ENCODE data around the gene MFNG. TPM values are rescaled to one million over a fixed set of nuclear protein-coding genes. Genes with fewer than 3 reads are reported as not detected.

Gene MFNG
- total and polyA plus RNA-seq, 2 donors (not counting 1 experiment from before 2014, with no cell fraction given) = 95.9 to 125 TPM

GRCh38 chr22:37442135-37442534, 44.0 kb downstream of the MFNG start:
- Histone ChIP-seq H3K9ac (ENCODE audit: low read length) (no peak overlapping the region), H3K27ac (ENCODE audit: low read length in 2 of 2) (no peak overlapping the region), H4K20me1 (ENCODE audit: control insufficient read depth, insufficient read depth, low read length, poor library complexity, severe bottlenecking) (no peaks in the 10 kb centered on the region), H3K27me3 (replicated peaks in 1 of 4; ENCODE audit: control extremely low read depth in 1 of 4, control insufficient read depth in 3 of 4, insufficient read depth in 4 of 4, low read length in 3 of 4) (peaks cover 0 to 5% (median 0%) of the 10 kb centered on the region in 4 experiments), H3K36me3 (replicated peaks in 1 of 2; ENCODE audit: control extremely low read depth in 1 of 2, control insufficient read depth in 1 of 2, extremely low read depth in 1 of 2, insufficient read depth in 2 of 2, low read length in 1 of 2) (no peaks in the 10 kb centered on the region), H3K4me2 (replicated peaks; ENCODE audit: low read depth, low read length, poor library complexity, severe bottlenecking) (no peak overlapping the region), H2AFZ (ENCODE audit: insufficient read depth, low read depth, low read length, poor library complexity, severe bottlenecking) (no peak overlapping the region), H3K4me3 (ENCODE audit: control extremely low read depth in 1 of 5, extremely low read depth in 1 of 5, insufficient read depth in 1 of 5, low read depth in 2 of 5, low read length in 4 of 5) (no peak overlapping the region), H3K79me2 (ENCODE audit: control insufficient read depth, insufficient read depth, low read length) (no peaks in the 10 kb centered on the region), H3K9me3 (ENCODE audit: control extremely low read depth in 1 of 3, control insufficient read depth in 2 of 3, insufficient read depth in 1 of 3, low read length in 2 of 3) (peaks cover 0 to 8% (median 3%) of the 10 kb centered on the region in 3 donors), H3K4me1 (ENCODE audit: control insufficient read depth in 2 of 2, insufficient read depth in 2 of 2, low read length in 2 of 2) (no peaks in the 10 kb centered on the region)
- peaks cover 8% of the 10 kb centered on the region for H3K9me3 Mint-ChIP-seq (ENCODE audit: insufficient read depth)
- CTCF ChIA-PET = interaction anchor here (1.1 to 1.6 kb wide), 2 partner anchors 11 to 124 kb away, joined by 3 to 7 read pairs; no protein-coding TSS in a partner anchor
- no peak for DNase-seq
- TF ChIP-seq EZH2 (IDR thresholded peaks at IDR 0.05; ENCODE audit: borderline replicate concordance, insufficient read depth, low read depth, low read length, poor library complexity, severe bottlenecking) = no peak
- no peak for TF ChIP-seq CTCF (IDR thresholded peaks at IDR 0.05)
- H3K27ac Mint-ChIP-seq = no peak overlapping the region
- H3K27me3 Mint-ChIP-seq = peaks cover 18% of the 10 kb centered on the region
- POLR2A ChIA-PET = no interaction called here
- no peaks in the 10 kb centered on the region for H3K4me1 Mint-ChIP-seq
- WGBS (ENCODE audit: insufficient coverage) = 91% methylated on average over 7 of the region's 8 CpGs
- no peak overlapping the region for H3K4me3 Mint-ChIP-seq
- intact Hi-C loops (cut with micrococcal nuclease) = no loop called here
- ATAC-seq (ENCODE audit: low read depth) = no peak

DNA sequence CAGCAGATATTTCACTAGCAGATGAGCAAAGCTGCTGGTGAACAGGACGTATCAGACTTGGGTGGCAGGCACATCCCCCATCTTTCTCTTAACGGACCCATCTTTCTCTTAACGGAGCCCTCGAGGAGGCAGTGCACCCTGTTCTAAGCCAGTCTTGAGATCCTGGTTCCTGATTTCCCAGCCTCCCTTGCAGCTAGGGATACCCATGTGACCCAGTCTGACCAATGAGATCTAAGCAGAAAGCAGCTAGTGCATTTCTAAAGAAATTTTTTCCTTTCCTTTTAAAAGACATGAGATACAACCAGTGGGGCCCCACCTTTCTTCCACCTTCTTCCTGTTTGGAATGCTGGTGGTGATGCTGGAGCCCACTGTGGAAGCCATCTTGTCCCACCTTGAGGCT, 45.3 kb downstream of the MFNG start:
- DNase-seq = no peak
- Histone ChIP-seq H3K36me3 (replicated peaks in 1 of 2; ENCODE audit: control extremely low read depth in 1 of 2, control insufficient read depth in 1 of 2, extremely low read depth in 1 of 2, insufficient read depth in 2 of 2, low read length in 1 of 2) (no peaks in the 10 kb centered on the region), H3K9me3 (ENCODE audit: control extremely low read depth in 1 of 3, control insufficient read depth in 2 of 3, insufficient read depth in 1 of 3, low read length in 2 of 3) (peaks cover 0 to 8% (median 3%) of the 10 kb centered on the region in 3 donors), H3K4me2 (replicated peaks; ENCODE audit: low read depth, low read length, poor library complexity, severe bottlenecking) (no peak overlapping the region), H3K4me1 (ENCODE audit: control insufficient read depth in 2 of 2, insufficient read depth in 2 of 2, low read length in 2 of 2) (no peaks in the 10 kb centered on the region), H3K27me3 (replicated peaks in 1 of 4; ENCODE audit: control extremely low read depth in 1 of 4, control insufficient read depth in 3 of 4, insufficient read depth in 4 of 4, low read length in 3 of 4) (peaks cover 0 to 5% (median 0%) of the 10 kb centered on the region in 4 experiments), H2AFZ (ENCODE audit: insufficient read depth, low read depth, low read length, poor library complexity, severe bottlenecking) (no peak overlapping the region), H3K9ac (ENCODE audit: low read length) (no peak overlapping the region), H3K27ac (ENCODE audit: low read length in 2 of 2) (no peak overlapping the region), H3K4me3 (ENCODE audit: control extremely low read depth in 1 of 5, extremely low read depth in 1 of 5, insufficient read depth in 1 of 5, low read depth in 2 of 5, low read length in 4 of 5) (no peak overlapping the region), H4K20me1 (ENCODE audit: control insufficient read depth, insufficient read depth, low read length, poor library complexity, severe bottlenecking) (no peaks in the 10 kb centered on the region), H3K79me2 (ENCODE audit: control insufficient read depth, insufficient read depth, low read length) (no peaks in the 10 kb centered on the region)
- H3K9me3 Mint-ChIP-seq (ENCODE audit: insufficient read depth) = peaks cover 8% of the 10 kb centered on the region
- 90% methylated on average over 4 of the region's 4 CpGs for WGBS (ENCODE audit: insufficient coverage)
- no peak overlapping the region for H3K4me3 Mint-ChIP-seq
- intact Hi-C loops (cut with micrococcal nuclease) = no loop called here
- TF ChIP-seq EZH2 (IDR thresholded peaks at IDR 0.05; ENCODE audit: borderline replicate concordance, insufficient read depth, low read depth, low read length, poor library complexity, severe bottlenecking) = no peak
- no peak for TF ChIP-seq CTCF (IDR thresholded peaks at IDR 0.05)
- peaks cover 20% of the 10 kb centered on the region for H3K27me3 Mint-ChIP-seq
- no peak for ATAC-seq (ENCODE audit: low read depth)
- no peaks in the 10 kb centered on the region for H3K4me1 Mint-ChIP-seq
- ChIA-PET CTCF (interaction anchor here (0.8 kb wide), 1 partner anchor 123 kb away, joined by 3 read pairs; no protein-coding TSS in a partner anchor), POLR2A (no interaction called here)
- no peak overlapping the region for H3K27ac Mint-ChIP-seq

All from B cell (primary cell).